Thoracic aorta (tissue), 2 donors: Measurements from ENCODE around the gene MOB3B. TPM values are rescaled to one million over a fixed set of nuclear protein-coding genes. Genes with fewer than 3 reads are reported as not detected.

Experiments
- ATAC-seq: fragments of 150-250 bp; one replicate; pipeline ENCODE4 v1.8.0; 2017; ENCODE audit warnings: low read depth; ENCODE audit not compliant: insufficient number of reproducible peaks, low FRiP score
- DNase-seq: peaks from one replicate; pipeline ENCODE4 v3.0.0-alpha.2; 2020; ENCODE audit warnings: low spot score
- H3K27ac ChIP-seq, 2 donors: fragments of 200-600 bp; sonication (generic); 1 replicate in 1 of 2; 2 replicates in 1 of 2; pipeline ENCODE4 v1.5.1; 2016; ENCODE audit warnings: mild to moderate bottlenecking in 2 of 2, moderate library complexity in 2 of 2
- H3K27me3 ChIP-seq: fragments of 200-600 bp; sonication (generic); replicated peaks from 2 replicates; pipeline ENCODE4 v1.6.0; 2016; ENCODE audit warnings: mild to moderate bottlenecking; ENCODE audit not compliant: insufficient read depth
- H3K36me3 ChIP-seq: fragments of 200-600 bp; sonication (generic); one replicate; pipeline ENCODE4 v1.5.1; 2016
- H3K4me1 ChIP-seq, 2 donors: fragments of 200-600 bp; sonication (generic); 1 replicate in 1 of 2; 2 replicates in 1 of 2; pipeline versions ENCODE4 v1.5.1 to v1.6.0; 2016; ENCODE audit warnings: low read depth in 2 of 2, mild to moderate bottlenecking in 1 of 2; ENCODE audit not compliant: control insufficient read depth in 1 of 2
- H3K4me3 ChIP-seq: fragments of 200-600 bp; sonication (generic); 2 replicates; pipeline ENCODE4 v1.5.1; 2016; ENCODE audit warnings: mild to moderate bottlenecking
- H3K9me3 ChIP-seq: fragments of 200-600 bp; sonication (generic); 2 replicates; pipeline ENCODE4 v1.5.1; 2016
- total RNA-seq, 2 donors: library from RNA; depleted of rRNA; stranded (reverse); fragments of >200 nt; gene quantifications; one replicate each; pipeline versions ENCODE4 v1.1.0 to v1.2.3, GENCODE V29; 2016
- TF ChIP-seq, protein P1 (sequence below): fragments of 200-600 bp; sonication (generic); IDR thresholded peaks from one replicate; pipeline ENCODE4 v1.5.1; 2019; ENCODE audit warnings: antibody characterized with exemption

The MOB3B gene
- total RNA-seq, 2 donors from 2014 or later, result 6.6 to 11.1 TPM

DNA sequence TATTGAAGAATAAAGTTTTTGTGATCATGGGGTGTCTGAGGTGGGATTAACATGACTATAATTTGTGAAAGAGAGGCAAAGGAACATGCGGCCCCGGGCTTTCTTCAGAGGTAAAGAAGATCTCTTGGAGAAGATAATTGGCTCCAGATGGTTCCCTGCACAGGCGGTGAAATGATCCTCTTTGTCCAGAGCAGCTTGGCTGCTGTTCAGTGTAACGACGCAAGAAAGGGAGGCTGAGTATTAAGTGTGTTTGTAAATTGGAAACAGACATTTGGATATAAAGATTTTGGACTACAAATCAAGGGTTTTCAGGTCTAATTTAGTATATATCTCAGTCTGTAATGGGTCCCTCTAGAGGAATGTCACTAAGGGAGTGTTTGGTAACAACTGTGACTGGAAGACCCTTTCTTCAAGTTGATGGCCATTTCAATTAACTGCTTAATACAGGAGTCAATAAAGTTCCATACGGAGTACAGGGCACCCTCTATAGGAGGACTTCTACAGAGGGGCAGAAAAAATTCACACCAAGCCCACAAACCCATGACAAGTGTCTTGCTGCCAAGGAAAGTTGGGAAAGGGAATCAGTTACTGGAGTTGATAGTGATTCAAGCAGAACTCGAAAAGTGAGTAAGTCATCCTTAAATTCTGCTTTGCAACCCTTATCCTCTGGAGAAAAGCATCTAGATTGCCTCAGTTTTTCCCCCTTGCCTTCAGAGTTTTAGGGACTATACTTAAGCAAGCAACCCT, 236.8 kb downstream of the MOB3B start:
- H3K4me1 ChIP-seq, result no peaks in the 10 kb centered on the region
- H3K27ac ChIP-seq, result no peak overlapping the region
- no peak for DNase-seq
- no peaks in the 10 kb centered on the region for H3K36me3 ChIP-seq
- no peaks in the 10 kb centered on the region for H3K27me3 ChIP-seq
- TF ChIP-seq, protein P1, sequence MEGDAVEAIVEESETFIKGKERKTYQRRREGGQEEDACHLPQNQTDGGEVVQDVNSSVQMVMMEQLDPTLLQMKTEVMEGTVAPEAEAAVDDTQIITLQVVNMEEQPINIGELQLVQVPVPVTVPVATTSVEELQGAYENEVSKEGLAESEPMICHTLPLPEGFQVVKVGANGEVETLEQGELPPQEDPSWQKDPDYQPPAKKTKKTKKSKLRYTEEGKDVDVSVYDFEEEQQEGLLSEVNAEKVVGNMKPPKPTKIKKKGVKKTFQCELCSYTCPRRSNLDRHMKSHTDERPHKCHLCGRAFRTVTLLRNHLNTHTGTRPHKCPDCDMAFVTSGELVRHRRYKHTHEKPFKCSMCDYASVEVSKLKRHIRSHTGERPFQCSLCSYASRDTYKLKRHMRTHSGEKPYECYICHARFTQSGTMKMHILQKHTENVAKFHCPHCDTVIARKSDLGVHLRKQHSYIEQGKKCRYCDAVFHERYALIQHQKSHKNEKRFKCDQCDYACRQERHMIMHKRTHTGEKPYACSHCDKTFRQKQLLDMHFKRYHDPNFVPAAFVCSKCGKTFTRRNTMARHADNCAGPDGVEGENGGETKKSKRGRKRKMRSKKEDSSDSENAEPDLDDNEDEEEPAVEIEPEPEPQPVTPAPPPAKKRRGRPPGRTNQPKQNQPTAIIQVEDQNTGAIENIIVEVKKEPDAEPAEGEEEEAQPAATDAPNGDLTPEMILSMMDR, result no peak
- no peak overlapping the region for H3K4me3 ChIP-seq
- ATAC-seq, result no peak
- no peaks in the 10 kb centered on the region for H3K9me3 ChIP-seq

DNA sequence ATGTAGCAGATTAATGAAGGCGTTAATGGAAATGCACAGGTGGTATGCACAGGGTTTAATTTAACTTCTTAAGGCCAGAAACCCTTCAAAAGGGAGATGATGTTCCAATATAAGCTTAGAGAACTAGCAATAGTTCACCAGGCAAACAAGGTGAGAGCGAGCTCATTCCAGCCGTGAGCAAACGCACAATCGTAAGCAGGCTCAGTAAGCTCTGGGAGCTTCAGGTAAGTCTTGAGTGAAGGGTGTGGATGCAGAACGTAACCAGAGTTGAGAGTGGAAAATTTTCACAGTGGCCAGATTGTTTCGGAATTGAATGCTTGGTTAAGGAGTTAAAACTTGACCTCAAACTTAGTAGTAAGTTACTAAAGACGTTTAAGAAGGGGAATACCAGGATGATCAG, 238.3 kb downstream of the MOB3B start:
- TF ChIP-seq, protein P1, result no peak
- DNase-seq (no peak), ATAC-seq (no peak)
- no peaks in the 10 kb centered on the region for H3K9me3 ChIP-seq
- H3K4me1 ChIP-seq, result no peaks in the 10 kb centered on the region
- H3K4me3 ChIP-seq, result no peak overlapping the region
- no peaks in the 10 kb centered on the region for H3K36me3 ChIP-seq
- no peaks in the 10 kb centered on the region for H3K27me3 ChIP-seq
- no peak overlapping the region for H3K27ac ChIP-seq

DNA sequence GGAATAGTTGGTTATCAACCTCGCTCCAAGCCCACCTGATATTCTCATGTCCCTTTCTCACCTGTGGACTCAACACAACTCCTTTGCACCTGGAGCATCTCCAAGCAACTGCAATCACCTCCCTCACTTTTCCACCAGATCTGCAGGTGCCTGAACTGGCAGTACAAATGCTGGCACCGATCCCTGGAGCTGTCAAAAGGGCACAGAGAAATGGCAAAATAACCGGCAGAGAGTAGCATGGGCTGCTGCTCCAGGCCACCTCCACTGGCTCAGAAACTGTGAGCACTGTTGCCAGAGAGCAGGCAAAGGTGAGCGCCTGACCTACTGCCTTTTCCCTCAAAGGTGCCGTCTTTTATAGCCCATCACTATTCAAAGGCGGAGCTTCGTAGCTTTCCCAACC, 247.3 kb downstream of the MOB3B start:
- H3K4me1 ChIP-seq, result no peaks in the 10 kb centered on the region
- no peak overlapping the region for H3K27ac ChIP-seq
- no peak overlapping the region for H3K4me3 ChIP-seq
- no peak for ATAC-seq
- DNase-seq, result no peak
- H3K36me3 ChIP-seq, result no peaks in the 10 kb centered on the region
- H3K9me3 ChIP-seq, result no peaks in the 10 kb centered on the region
- TF ChIP-seq, protein P1, result no peak
- no peaks in the 10 kb centered on the region for H3K27me3 ChIP-seq

DNA sequence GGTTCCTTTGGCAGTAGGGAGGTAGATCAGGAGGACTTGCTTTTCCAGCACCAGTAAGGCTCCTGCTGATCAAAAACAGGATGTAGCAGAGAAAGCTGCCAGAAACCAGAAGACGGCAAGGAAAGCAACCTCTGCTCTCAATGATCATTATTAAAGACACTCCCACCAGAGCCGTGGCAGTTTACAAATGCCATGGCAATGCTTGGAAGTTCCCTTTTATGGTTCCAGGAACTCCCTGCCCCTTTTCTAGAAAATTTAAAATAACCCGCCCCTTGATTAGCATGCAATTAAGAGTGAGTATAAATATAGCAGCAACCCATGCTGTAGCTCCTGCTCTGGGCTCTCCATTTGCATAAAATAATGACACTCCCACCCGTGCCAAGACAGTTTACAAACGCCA, 248.8 kb downstream of the MOB3B start:
- Histone ChIP-seq H3K27ac (no peak overlapping the region), H3K27me3 (no peaks in the 10 kb centered on the region), H3K9me3 (no peaks in the 10 kb centered on the region), H3K36me3 (no peaks in the 10 kb centered on the region), H3K4me1 (no peaks in the 10 kb centered on the region), H3K4me3 (no peak overlapping the region)
- DNase-seq (no peak), ATAC-seq (no peak)
- TF ChIP-seq, protein P1, result no peak

DNA sequence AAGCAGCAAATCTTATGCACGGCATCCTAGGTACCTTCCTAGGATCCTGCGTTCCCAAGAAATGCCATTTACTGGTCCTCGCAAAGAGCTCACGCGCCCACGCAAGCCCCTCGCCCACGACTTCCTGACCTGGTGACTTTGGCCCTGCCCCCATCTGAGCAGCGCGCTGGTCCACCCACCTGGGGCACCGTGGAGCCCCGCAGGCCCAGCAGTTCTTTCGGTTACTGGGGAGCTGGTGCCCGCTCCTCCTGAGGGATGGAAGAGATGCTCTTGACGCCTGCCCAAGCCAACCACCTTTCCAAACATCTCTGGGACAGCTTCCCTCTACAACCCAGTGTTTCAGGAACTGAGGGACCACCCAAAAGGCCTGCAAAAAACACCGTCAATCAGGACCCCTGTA, 249.4 kb downstream of the MOB3B start:
- no peaks in the 10 kb centered on the region for H3K9me3 ChIP-seq
- ATAC-seq (no peak), DNase-seq (no peak)
- H3K27me3 ChIP-seq, result no peaks in the 10 kb centered on the region
- no peaks in the 10 kb centered on the region for H3K4me1 ChIP-seq
- H3K36me3 ChIP-seq, result no peaks in the 10 kb centered on the region
- TF ChIP-seq, protein P1, result no peak
- no peak overlapping the region for H3K4me3 ChIP-seq
- no peak overlapping the region for H3K27ac ChIP-seq
